MCF 10A (cell line): ENCODE measurements around the gene MYADML2. TPM values are rescaled to one million over a fixed set of nuclear protein-coding genes. Genes with fewer than 3 reads are reported as not detected.

Experiments used
- BruUV-seq: library from RNA; stranded (reverse); fragments of 400-500 nt; replicated peaks from 2 replicates; lab custom pipeline; 2021; lab: Mats Ljungman, UMichigan
- CTCF ChIA-PET: fragments of 300-600 bp; sonication (Branson Sonifier 250); formaldehyde crosslinking; extraction: SDS; loops from one replicate; lab custom pipeline; 2021; ENCODE audit warnings: antibody characterized with exemption, inconsistent platforms; lab: Yijun Ruan, JAX
- POLR2A ChIA-PET: fragments of 300-600, 350-650 bp; sonication (Branson Sonifier 250); formaldehyde crosslinking; extraction: SDS; loops from one replicate; lab custom pipeline; 2020; ENCODE audit warnings: antibody characterized with exemption, inconsistent platforms; lab: Yijun Ruan, JAX
- DNase-seq: peaks from one replicate; pipeline ENCODE4 v3.0.0-alpha.2; 2018; ENCODE audit not compliant: unreplicated experiment
- H3K27ac Mint-ChIP-seq: one replicate; pipeline ENCODE4 v1.8.0; 2022; ENCODE audit warnings: mild to moderate bottlenecking, low read depth, mixed read lengths; ENCODE audit not compliant: unreplicated experiment
- H3K27me3 Mint-ChIP-seq: one replicate; pipeline ENCODE4 v1.8.0; 2022; ENCODE audit warnings: mixed read lengths; ENCODE audit not compliant: insufficient read depth, unreplicated experiment
- H3K36me3 Mint-ChIP-seq: one replicate; pipeline ENCODE4 v1.8.0; 2022; ENCODE audit warnings: mild to moderate bottlenecking, moderate library complexity, mixed read lengths; ENCODE audit not compliant: insufficient read depth, unreplicated experiment
- H3K4me1 Mint-ChIP-seq: one replicate; pipeline ENCODE4 v1.8.0; 2022; ENCODE audit warnings: mixed read lengths; ENCODE audit not compliant: insufficient read depth, unreplicated experiment
- H3K4me3 Mint-ChIP-seq: one replicate; pipeline ENCODE4 v1.8.0; 2022; ENCODE audit warnings: mild to moderate bottlenecking, moderate library complexity, mixed read lengths; ENCODE audit not compliant: unreplicated experiment
- H3K9me3 Mint-ChIP-seq: one replicate; pipeline ENCODE4 v1.8.0; 2022; ENCODE audit warnings: mixed read lengths; ENCODE audit not compliant: unreplicated experiment
- CTCF ChIP-seq: fragments of 200-600 bp; IDR thresholded peaks from one replicate; pipeline ENCODE4 v1.8.0; 2022; ENCODE audit warnings: antibody characterized with exemption, mild to moderate bottlenecking; ENCODE audit not compliant: unreplicated experiment
- intact Hi-C: fragments of 100-400 bp; cut with micrococcal nuclease; formaldehyde crosslinking; loops from 2 replicates; pipeline ENCODE4 v1.14.1; 2022
- total RNA-seq: library from RNA; stranded (reverse); gene quantifications from 2 replicates; pipeline ENCODE4 v1.2.3, GENCODE V29; 2022

MYADML2 gene
- total RNA-seq, 1 experiment from 2014 or later, result not detected

GRCh38 chr17:81957691-81958432 lies 10.8 kb upstream of the MYADML2 start:
- Mint-ChIP-seq H3K4me1 (no peaks in the 10 kb centered on the region), H3K27me3 (peaks cover 9% of the 10 kb centered on the region), H3K9me3 (no peaks in the 10 kb centered on the region), H3K27ac (no peak overlapping the region), H3K4me3 (no peak overlapping the region), H3K36me3 (no peaks in the 10 kb centered on the region)
- no TSS peak for BruUV-seq
- POLR2A ChIA-PET, result interaction anchor here (1.2 kb wide), 1 partner anchor 63 kb away, joined by 6 read pairs; no protein-coding TSS in a partner anchor
- TF ChIP-seq CTCF, result no peak
- CTCF ChIA-PET, result interaction anchor here (0.6 kb wide), 2 partner anchors 40 to 219 kb away, joined by 4 to 5 read pairs; no protein-coding TSS in a partner anchor
- no peak for DNase-seq
- intact Hi-C loops, result no loop called here

GRCh38 chr17:81956607-81957589 lies 9.9 kb upstream of the MYADML2 start:
- Mint-ChIP-seq H3K4me3 (no peak overlapping the region), H3K9me3 (no peaks in the 10 kb centered on the region)
- BruUV-seq, result no TSS peak

GRCh38 chr17:81955756-81956544 lies 8.9 kb upstream of the MYADML2 start:
- CTCF ChIA-PET, result interaction anchor here (0.8 to 1.5 kb wide), 4 partner anchors 64 to 225 kb away, joined by 3 to 6 read pairs (median 4); partner anchors contain the start of gene CENPX
- Mint-ChIP-seq H3K36me3 (no peaks in the 10 kb centered on the region), H3K9me3 (no peaks in the 10 kb centered on the region), H3K27ac (no peak overlapping the region), H3K27me3 (peaks cover 9% of the 10 kb centered on the region), H3K4me3 (no peak overlapping the region), H3K4me1 (no peaks in the 10 kb centered on the region)
- no peak for TF ChIP-seq CTCF
- no peak for DNase-seq
- intact Hi-C loops, result no loop called here
- POLR2A ChIA-PET, result no interaction called here
- BruUV-seq, result no TSS peak

More at GRCh38 chr17:81956607-81957589, 9.9 kb upstream of the MYADML2 start:
- Mint-ChIP-seq H3K36me3 (no peaks in the 10 kb centered on the region), H3K4me1 (no peaks in the 10 kb centered on the region), H3K27ac (no peak overlapping the region), H3K27me3 (peaks cover 9% of the 10 kb centered on the region)
- no peak for TF ChIP-seq CTCF
- ChIA-PET CTCF (no interaction called here), POLR2A (interaction anchor here (0.6 kb wide), 1 partner anchor 65 kb away, joined by 5 read pairs; no protein-coding TSS in a partner anchor)
- intact Hi-C loops, result no loop called here
- DNase-seq, result no peak
